ENCODE data around the gene HIF3A.

The HIF3A gene

DNA sequence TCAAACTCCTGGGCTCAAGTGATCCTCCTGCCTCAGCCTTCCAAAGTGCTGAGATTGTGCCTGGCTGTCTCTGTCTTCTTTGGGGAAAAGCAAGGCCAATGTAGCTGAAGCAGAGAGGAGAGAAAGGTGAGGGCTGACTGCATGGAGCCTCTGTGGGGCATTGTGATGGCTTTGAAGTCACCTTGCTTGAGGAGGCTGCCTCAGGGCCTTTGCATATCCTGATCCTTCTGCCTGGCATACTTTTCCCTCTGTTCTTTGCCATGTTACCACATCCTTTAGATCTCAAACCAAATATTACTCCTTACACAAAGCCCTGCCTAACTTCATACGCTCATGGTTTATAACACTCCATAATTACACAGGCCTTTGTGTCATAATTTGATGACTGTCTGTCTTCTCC, 40.6 kb downstream of the HIF3A start:
- DNase-seq, result no peak

GRCh38 chr19:46339446-46339845, 42.6 kb downstream of the HIF3A start:
- DNase-seq, result no peak

DNA sequence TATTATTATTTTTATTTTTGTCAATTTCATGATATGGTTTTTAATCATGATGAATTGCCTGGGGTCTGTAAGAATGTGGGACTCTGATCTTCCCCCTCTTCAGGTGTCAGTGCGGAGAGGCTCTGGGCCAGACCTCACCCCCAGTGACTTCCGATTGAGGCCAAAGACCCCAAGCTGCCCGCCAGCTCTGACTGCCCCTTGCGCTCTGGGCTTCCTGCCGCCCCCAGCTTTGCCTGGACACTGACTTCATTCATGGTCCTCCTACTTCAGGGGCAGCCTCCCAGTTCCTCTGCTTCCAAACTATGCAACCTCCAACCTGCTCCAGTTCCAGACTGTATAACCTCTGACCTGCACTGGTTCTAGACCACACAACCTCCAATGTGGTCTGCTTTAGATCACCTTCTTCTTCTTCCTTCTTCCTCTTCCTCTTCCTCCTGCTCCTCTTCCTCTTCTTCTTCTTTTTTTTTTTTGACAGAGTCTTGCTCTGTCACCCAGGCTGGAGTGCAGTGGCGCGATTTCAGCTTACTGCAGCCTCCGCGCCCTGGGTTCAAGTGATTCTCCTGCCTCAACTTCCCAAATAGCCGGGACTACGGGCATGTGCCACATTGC, 43.3 kb downstream of the HIF3A start:
- DNase-seq, result no peak

- no peak for DNase-seq
Observed at GRCh38 chr19:46341937-46342336, 45.1 kb downstream of the HIF3A start.

GRCh38 chr19:46344363-46344762, 47.5 kb downstream of the HIF3A start:
- DNase-seq, result no peak

DNA sequence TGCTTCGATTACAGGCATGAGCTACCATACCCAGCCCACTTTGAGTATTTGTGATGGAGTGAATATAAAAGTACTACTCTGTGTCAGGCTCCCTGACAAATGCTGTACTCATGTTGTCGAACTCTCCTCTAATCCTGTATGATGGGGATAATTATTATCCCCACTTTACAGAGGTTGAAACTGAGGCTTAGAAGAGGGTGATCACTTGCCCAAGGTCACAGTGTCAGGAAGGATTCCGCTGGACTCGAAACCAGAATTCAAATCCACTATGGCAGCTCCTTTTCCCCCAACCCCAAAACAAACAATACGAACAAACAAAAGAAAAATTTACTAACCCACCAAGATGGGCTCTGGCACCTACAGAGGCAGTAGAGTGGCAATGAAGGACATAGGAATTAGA, 48.3 kb downstream of the HIF3A start:
- no peak for DNase-seq

DNA sequence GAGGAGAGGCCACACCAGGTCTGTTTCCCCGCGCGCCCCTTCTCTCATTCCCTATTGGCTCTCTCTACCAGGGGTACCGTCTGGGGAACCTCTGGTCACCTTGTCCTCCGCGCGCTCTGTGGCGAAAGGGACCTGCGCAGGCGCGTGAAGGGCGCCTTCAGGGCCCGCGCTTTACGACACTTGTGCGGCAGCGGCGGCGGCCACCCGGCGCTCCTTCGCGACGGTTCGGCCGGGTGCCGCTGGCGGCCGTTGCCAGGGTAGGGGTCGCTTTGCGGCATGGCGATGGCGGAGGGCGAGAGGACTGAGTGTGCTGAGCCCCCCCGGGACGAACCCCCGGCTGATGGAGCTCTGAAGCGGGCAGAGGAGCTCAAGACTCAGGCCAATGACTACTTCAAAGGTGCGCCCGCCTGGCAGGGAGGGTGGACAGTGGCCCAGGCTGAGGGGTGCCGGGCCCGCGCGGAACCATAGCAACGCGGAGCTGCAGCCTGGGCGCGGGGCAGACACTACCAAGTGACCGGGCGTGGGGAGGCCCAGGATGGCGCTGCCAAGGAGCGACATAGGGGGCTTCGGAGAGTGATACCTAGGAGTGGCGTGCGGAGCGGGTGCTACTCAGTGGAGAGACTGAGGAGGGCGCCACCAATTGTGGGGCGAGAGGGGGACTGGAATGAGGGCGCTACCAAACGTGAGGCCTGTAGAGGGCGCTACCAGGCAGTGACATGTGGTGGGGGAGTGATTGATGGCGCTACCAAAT, 50.2 kb downstream of the HIF3A start, which contains the start of gene PPP5C:
TSS of gene PPP5C (plus strand) at position 267 of the 751 bp plus-strand sequence. CDS start at position 277, 10 bp downstream.
- DNase-seq, result peak; percentile 81 to 87

DNA sequence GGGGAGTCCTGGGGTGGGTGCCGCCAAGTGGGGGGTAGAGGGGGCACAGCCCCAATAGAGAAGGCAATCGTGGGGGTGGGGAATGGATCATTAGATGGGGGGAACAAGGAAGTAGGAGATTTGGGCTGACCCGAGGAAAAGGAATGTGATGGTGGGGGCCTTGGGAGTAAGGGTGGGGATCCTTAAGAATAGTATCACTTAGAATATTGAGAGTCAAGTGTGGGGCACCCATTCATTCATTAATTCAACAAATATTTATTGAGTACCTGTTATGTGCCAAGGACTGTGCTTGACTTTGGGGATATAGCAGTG, 50.7 kb downstream of the HIF3A start:
- no peak for DNase-seq

- no peak for DNase-seq
Observed at GRCh38 chr19:46347985-46348384, 51.1 kb downstream of the HIF3A start.

- DNase-seq, result no peak
Observed at GRCh38 chr19:46349311-46349993, 52.6 kb downstream of the HIF3A start.

GRCh38 chr19:46350029-46350757, 53.4 kb downstream of the HIF3A start:
- DNase-seq, result no peak

- DNase-seq, result peak; percentile 61 to 67
Observed at GRCh38 chr19:46350758-46351159, 53.9 kb downstream of the HIF3A start.

DNA sequence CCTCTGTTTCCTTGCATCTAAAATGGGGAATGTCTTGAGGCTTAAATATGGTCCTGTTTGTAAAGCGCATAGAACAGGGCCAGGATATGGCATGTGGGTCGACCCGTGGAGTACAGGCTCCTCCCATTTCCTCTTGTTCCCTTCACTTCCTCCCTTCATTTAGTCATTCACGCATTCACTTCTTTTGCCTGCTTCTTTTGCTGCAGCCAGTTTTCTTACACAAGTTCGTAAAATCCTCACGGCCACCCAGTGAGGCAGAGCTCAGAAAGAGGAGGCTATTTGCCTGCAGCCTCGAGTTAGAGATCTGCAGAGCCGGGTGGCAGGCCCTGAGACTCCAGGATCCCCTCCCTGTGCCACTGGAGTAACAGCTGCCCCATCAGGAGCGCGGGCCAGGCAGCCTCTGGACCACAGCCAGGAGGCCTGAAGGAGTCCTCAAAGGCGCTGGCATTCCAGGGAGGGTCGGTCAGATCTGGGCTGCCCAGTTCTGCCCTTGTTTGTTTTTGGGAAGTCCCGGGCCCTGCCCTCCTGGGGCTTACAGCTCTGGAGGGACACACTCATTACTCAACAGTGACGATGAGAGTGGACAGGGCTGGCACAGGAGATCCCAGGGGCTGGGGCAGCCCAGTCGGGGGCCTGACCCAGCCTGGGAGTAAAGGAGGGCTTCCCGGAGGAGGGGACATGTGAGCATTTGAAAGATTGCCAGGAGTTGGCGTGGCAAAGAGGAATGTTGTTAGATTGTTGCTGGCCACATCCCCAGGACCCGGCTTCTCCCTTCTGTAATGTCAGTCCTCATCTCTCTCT, 54.6 kb downstream of the HIF3A start:
- DNase-seq, result peak; percentile 46 to 50

DNA sequence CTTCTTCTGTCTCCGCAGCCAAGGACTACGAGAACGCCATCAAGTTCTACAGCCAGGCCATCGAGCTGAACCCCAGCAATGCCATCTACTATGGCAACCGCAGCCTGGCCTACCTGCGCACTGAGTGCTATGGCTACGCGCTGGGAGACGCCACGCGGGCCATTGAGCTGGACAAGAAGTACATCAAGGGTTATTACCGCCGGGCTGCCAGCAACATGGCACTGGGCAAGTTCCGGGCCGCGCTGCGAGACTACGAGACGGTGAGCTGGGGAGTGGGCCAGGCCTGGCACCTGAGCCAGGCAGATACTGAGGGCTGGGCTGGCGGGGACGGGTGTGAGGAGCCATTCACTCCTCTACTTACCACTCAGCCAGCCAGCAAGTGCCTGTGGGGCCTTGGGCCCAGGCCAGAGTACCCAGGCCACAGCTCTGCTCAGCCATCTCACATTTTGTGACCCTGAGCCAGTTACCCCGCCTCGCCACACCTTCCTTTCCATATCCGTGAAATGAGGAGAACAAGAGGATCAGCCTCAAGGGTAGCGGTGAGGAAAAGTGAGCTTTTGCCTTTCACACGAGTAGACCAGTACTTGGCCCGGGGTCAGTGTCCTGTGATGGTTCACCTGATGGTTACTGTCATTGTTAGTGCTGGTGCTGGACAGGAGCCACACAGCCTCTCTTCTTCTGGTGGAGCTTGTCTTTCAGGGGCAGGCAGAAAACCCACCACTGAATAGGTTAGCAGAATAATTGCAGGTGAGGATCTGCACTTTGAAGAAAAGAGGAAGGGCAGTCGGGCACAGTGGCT, 57.1 kb downstream of the HIF3A start:
- no peak for DNase-seq

DNA sequence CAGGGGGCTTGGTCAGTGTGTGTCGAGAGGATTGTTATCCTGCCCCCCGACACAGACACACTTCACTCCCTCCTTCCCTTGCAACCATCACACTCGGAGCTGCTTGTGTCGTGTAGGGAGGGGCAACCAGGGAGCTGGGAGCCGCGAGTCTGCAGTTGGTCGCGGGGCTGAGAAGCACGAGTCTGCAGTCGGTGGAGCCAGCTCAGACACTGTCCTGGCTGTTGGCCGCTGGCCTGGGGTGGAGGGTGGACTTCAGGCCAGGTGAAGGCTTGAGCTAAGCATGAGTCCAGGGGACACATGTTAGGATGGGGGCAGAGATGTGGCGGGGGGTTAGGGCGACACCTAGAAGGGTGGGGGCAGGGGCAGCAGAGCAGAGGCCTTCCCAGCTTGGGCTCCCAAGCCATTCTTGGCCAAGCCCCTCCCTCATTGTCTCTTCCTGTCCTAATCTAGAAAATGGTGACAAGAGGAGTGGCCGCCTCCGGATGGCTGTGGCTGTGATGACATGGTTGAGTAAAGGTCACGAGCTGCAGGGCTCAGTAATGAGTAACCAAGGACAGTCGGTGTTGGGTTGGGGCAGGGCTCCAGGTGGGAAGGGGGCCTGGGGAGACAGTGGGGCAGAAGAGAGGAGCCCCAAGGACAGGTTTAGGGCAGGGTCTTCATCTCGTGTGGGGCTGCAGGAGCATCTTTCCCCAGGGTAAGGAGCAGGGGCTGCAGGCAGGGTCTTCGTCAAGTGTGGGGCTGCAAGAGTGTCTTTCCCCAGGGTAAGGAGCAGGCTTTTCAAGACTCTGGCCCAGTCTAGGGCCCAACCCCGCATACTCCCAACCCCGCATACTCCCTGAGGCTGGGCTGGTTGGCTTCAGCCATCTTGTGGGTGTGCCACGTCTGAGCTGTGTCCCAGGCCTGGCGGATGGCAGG, 58.6 kb downstream of the HIF3A start:
- no peak for DNase-seq

DNA sequence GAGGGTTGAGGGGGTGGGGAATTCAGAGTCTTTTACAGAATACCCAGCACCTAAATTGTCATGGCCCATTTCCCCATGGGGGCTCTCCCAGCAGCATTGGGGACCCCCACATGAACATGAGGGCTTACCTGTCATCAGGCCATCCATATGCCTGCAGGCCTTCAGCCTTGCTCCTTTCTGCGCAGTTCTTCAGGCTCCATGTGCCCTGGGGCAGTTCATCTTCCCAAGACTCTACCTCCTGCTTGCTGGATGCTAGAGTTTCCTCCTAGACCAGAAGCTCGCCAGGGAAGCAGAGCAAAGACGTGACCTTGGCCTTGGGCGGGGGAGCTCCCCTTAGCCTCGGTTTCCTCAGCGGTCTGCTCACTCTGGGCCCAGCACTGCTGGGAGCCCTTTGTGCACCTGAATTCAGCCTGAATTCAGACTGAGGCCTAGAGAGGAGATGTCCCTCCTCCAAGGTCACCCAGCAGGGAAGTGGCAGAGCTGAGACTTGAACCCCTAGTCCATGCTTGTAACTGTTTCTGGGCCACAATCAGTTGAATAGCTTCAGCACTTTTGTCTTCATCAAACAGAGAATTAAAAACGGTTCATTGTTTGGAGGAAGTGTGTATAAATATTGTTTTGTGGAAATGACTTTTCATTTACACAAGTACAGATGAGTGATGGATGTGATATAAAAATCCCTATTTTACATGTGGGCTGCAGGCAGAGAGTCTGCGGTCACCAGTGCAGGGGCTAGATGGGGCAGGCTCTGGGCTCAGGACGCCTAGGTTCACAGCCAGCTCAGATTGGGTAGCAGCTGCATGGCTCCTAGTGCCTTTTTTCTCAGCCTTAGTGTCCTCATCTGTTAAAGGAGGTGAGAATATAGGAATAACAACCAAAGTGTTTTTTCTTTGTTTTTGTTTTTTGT, 59.6 kb downstream of the HIF3A start:
- no peak for DNase-seq

GRCh38 chr19:46357846-46358583, 61.2 kb downstream of the HIF3A start:
- DNase-seq, result no peak

DNA sequence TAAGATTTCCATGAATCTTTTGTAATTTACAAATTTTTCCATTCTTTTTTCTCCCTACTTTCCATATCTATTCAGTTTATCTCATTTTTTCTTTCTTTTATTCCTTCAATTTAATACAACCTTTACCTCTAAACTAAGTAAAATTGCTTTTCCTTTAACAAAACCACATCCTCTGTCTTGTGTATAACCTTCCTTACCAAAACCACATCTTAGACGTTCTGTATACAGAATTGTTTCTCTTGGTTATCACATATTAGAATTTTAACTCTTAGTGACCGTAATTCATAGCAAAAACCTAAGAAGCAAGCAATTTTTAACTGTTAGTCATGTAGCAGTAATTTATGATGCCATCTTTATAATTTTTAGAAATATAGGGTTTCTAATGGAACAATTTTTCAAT, 65.1 kb downstream of the HIF3A start:
- peak; percentile 6 for DNase-seq

DNA sequence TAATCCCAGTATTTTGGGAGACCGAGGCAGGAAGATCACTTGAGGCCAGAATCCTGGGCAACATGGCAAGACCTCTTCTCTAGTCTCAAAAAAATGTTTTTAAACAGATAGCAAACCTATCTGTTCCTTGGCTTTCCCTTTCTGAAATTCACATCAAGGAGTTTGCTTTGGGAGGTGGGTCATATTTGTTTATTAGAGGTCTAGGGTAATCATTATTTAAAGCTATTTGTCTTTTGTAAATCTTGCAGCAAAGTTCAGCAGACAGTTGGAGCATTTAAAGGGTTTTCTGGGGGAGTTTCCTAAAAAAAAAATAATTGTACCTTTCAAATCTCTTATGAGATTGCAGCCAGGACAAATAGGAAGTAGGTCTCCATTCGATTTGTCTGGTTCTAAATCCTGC, 67.5 kb downstream of the HIF3A start:
- no peak for DNase-seq

Measured in Kasumi-1 (cell line).